GM12878 (cell line): ENCODE measurements around the gene BCLAF1. TPM values are rescaled to one million over a fixed set of nuclear protein-coding genes. Genes with fewer than 3 reads are reported as not detected.
A peak's percentile ranks its signal among the peaks of the same experiment; 100 is the strongest.

Source experiments
- ASH2L ChIP-seq: fragments of 300-600, 200-600 bp; sonication (generic); IDR thresholded peaks from 2 replicates; pipeline ENCODE4 v1.6.1; 2017; ENCODE audit warnings: low read depth, mild to moderate bottlenecking, borderline replicate concordance
- CUX1 ChIP-seq: IDR thresholded peaks from 2 replicates; pipeline ENCODE4 v1.6.1; 2012; ENCODE audit warnings: improper control_type of control experiment, low read depth, low read length; ENCODE audit not compliant: insufficient replicate concordance
- EGR1 ChIP-seq, 2 experiments: IDR thresholded peaks; 1 replicate in 1 of 2; 2 replicates in 1 of 2; pipeline ENCODE4 v1.6.1; 2011 to 2012; ENCODE audit warnings: low read depth in 2 of 2, low read length in 2 of 2, borderline replicate concordance in 1 of 2, mild to moderate bottlenecking in 1 of 2, moderate library complexity in 1 of 2
- FOS ChIP-seq: IDR thresholded peaks from 3 replicates; pipeline ENCODE4 v1.6.1; 2011; ENCODE audit warnings: borderline replicate concordance; ENCODE audit not compliant: insufficient read length; ENCODE audit errors: extremely low read depth
- NFXL1 ChIP-seq: fragments of 450-650 bp; IDR thresholded peaks from 2 replicates; pipeline ENCODE4 v1.6.1; 2017; ENCODE audit warnings: antibody characterized with exemption, mild to moderate bottlenecking, borderline replicate concordance
- NRF1 ChIP-seq: conservative IDR thresholded peaks from 2 replicates; pipeline ENCODE4 v1.6.1; 2011; ENCODE audit warnings: mild to moderate bottlenecking, low read depth, low read length, improper control_type of control experiment
- SMARCA5 ChIP-seq: fragments of 450-650 bp; IDR thresholded peaks from 2 replicates; pipeline ENCODE4 v1.6.1; 2017; ENCODE audit warnings: mild to moderate bottlenecking
- ZNF687 ChIP-seq: fragments of 450-650 bp; IDR thresholded peaks from 2 replicates; pipeline ENCODE4 v1.6.1; 2017; ENCODE audit warnings: mild to moderate bottlenecking, moderate library complexity
- polyA plus RNA-seq, 11 experiments: library from polyadenylated mRNA; depleted of rRNA in 4 of 11; unstranded in 6 of 11; stranded (reverse) in 5 of 11; fragments of >200 nt; fragmentation: Nextera tagmentation in 4 of 11; fragmentation: Illumina TruSeq in 1 of 11; extraction: Ambion mirVana in 4 of 11; extraction: Trizol in 1 of 11; gene quantifications; 1 replicate in 1 of 11; 2 replicates in 10 of 11; pipeline versions ENCODE4 v1.2.1 to v1.2.3, GENCODE V29; 2011 to 2016; ENCODE audit warnings: inconsistent platforms in 2 of 11, missing spikeins in 2 of 11, low read depth in 1 of 11
- total RNA-seq, 4 experiments: library from RNA; depleted of rRNA in 3 of 4; stranded (reverse); fragments of >200 nt in 3 of 4; fragmentation: Illumina TruSeq in 1 of 4; extraction: Trizol in 1 of 4; gene quantifications; 2 replicates each; pipeline versions ENCODE4 v1.2.1 to v1.2.3, GENCODE V29; 2013 to 2021
- TF ChIP-seq, protein P1 (sequence below): fragments of 450-650 bp; formaldehyde crosslinking; IDR thresholded peaks from 2 replicates; pipeline ENCODE4 v1.4.0; 2020; ENCODE audit warnings: mild to moderate bottlenecking, moderate library complexity
- TF ChIP-seq, protein P2 (sequence below): fragments of 450-650 bp; IDR thresholded peaks from 2 replicates; pipeline ENCODE4 v1.6.1; 2018; ENCODE audit warnings: borderline replicate concordance, mild to moderate bottlenecking; ENCODE audit not compliant: partially characterized antibody
- TF ChIP-seq, protein P3 (sequence below): IDR thresholded peaks from 2 replicates; pipeline ENCODE4 v1.6.1; 2012; ENCODE audit warnings: low read depth, low read length, improper control_type of control experiment

Gene BCLAF1
- total and polyA plus RNA-seq, 10 of the 15 experiments (the other 5 are each of a cell fraction or from before 2014, with no cell fraction given), result 56.0 to 223 (median 114) TPM

- TF ChIP-seq, protein P1, sequence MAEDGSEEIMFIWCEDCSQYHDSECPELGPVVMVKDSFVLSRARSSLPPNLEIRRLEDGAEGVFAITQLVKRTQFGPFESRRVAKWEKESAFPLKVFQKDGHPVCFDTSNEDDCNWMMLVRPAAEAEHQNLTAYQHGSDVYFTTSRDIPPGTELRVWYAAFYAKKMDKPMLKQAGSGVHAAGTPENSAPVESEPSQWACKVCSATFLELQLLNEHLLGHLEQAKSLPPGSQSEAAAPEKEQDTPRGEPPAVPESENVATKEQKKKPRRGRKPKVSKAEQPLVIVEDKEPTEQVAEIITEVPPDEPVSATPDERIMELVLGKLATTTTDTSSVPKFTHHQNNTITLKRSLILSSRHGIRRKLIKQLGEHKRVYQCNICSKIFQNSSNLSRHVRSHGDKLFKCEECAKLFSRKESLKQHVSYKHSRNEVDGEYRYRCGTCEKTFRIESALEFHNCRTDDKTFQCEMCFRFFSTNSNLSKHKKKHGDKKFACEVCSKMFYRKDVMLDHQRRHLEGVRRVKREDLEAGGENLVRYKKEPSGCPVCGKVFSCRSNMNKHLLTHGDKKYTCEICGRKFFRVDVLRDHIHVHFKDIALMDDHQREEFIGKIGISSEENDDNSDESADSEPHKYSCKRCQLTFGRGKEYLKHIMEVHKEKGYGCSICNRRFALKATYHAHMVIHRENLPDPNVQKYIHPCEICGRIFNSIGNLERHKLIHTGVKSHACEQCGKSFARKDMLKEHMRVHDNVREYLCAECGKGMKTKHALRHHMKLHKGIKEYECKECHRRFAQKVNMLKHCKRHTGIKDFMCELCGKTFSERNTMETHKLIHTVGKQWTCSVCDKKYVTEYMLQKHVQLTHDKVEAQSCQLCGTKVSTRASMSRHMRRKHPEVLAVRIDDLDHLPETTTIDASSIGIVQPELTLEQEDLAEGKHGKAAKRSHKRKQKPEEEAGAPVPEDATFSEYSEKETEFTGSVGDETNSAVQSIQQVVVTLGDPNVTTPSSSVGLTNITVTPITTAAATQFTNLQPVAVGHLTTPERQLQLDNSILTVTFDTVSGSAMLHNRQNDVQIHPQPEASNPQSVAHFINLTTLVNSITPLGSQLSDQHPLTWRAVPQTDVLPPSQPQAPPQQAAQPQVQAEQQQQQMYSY (CRISPR knock-in tag), result no peak
- TF ChIP-seq EGR1 (IDR thresholded peaks at IDR 0.05; ENCODE audit: borderline replicate concordance in 1 of 2, low read depth in 2 of 2, low read length in 2 of 2) (no peak; a peak in 1 of 3 replicates), NFXL1 (no peak), NRF1 (no peak), CUX1 (peak; percentile 65), ZNF687 (peak; percentile 54; the same call in 1 of the 2 replicates), FOS (no peak), SMARCA5 (no peak), ASH2L (peak; percentile 55; the same call in 1 of the 2 replicates)
- TF ChIP-seq, protein P2, sequence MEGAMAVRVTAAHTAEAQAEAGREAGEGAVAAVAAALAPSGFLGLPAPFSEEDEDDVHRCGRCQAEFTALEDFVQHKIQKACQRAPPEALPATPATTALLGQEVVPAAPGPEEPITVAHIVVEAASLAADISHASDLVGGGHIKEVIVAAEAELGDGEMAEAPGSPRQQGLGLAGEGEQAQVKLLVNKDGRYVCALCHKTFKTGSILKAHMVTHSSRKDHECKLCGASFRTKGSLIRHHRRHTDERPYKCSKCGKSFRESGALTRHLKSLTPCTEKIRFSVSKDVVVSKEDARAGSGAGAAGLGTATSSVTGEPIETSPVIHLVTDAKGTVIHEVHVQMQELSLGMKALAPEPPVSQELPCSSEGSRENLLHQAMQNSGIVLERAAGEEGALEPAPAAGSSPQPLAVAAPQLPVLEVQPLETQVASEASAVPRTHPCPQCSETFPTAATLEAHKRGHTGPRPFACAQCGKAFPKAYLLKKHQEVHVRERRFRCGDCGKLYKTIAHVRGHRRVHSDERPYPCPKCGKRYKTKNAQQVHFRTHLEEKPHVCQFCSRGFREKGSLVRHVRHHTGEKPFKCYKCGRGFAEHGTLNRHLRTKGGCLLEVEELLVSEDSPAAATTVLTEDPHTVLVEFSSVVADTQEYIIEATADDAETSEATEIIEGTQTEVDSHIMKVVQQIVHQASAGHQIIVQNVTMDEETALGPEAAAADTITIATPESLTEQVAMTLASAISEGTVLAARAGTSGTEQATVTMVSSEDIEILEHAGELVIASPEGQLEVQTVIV, result peak; percentile 43
- TF ChIP-seq, protein P3, sequence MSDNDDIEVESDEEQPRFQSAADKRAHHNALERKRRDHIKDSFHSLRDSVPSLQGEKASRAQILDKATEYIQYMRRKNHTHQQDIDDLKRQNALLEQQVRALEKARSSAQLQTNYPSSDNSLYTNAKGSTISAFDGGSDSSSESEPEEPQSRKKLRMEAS, result peak; percentile 13; the same call in 1 of the 2 replicates
Measured at GRCh38 chr6:136289579-136290409, at the start of gene BCLAF1 (continued).
